RWPE2 (cell line): Measurements from ENCODE around the gene PAEP.
"Not testable (repeated sequence)": the region's sequence is repeated elsewhere in the genome, so short reads cannot be mapped to it uniquely, and the experiment has no call there.

Experiments used
- ATAC-seq: fragments of 200-7000 bp; cut with Tn5 transposase; 3 replicates; pipeline ENCODE4 v1.9.1; 2021; ENCODE audit warnings: low read depth
- DNase-seq: peaks from one replicate; pipeline ENCODE4 v3.0.0-alpha.2; 2020; ENCODE audit warnings: low spot score
- H3K27ac ChIP-seq: fragments of 450-650 bp; 2 replicates; pipeline ENCODE4 v1.5.1; 2017; ENCODE audit warnings: mild to moderate bottlenecking; ENCODE audit not compliant: poor library complexity, severe bottlenecking
- H3K27me3 ChIP-seq: fragments of 250-450 bp; sonication (Bioruptor Pico); 2 replicates; pipeline ENCODE4 v1.5.1; 2021; ENCODE audit warnings: mild to moderate bottlenecking, moderate library complexity; ENCODE audit not compliant: insufficient read depth, poor library complexity, severe bottlenecking
- H3K36me3 ChIP-seq: fragments of 250-450 bp; sonication (Bioruptor Pico); 2 replicates; pipeline ENCODE4 v1.5.1; 2020; ENCODE audit warnings: low read depth, mild to moderate bottlenecking, moderate library complexity
- H3K4me1 ChIP-seq: fragments of 250-450 bp; sonication (Bioruptor Pico); 2 replicates; pipeline ENCODE4 v1.5.1; 2021; ENCODE audit warnings: mild to moderate bottlenecking, moderate library complexity; ENCODE audit not compliant: insufficient read depth, poor library complexity, severe bottlenecking
- H3K4me3 ChIP-seq: fragments of 250-450 bp; sonication (Bioruptor Pico); 2 replicates; pipeline ENCODE4 v1.5.1; 2021; ENCODE audit warnings: mild to moderate bottlenecking, moderate library complexity; ENCODE audit not compliant: severe bottlenecking
- H3K9me3 ChIP-seq: fragments of 250-450 bp; sonication (Bioruptor Pico); 2 replicates; pipeline ENCODE4 v1.5.1; 2021; ENCODE audit warnings: mild to moderate bottlenecking, moderate library complexity; ENCODE audit not compliant: severe bottlenecking
- TF ChIP-seq, protein P1 (sequence below): fragments of 450-650 bp; IDR thresholded peaks from one replicate; pipeline ENCODE4 v1.5.1; 2017; ENCODE audit warnings: mild to moderate bottlenecking, moderate library complexity; ENCODE audit not compliant: poor library complexity, severe bottlenecking

The PAEP gene

DNA sequence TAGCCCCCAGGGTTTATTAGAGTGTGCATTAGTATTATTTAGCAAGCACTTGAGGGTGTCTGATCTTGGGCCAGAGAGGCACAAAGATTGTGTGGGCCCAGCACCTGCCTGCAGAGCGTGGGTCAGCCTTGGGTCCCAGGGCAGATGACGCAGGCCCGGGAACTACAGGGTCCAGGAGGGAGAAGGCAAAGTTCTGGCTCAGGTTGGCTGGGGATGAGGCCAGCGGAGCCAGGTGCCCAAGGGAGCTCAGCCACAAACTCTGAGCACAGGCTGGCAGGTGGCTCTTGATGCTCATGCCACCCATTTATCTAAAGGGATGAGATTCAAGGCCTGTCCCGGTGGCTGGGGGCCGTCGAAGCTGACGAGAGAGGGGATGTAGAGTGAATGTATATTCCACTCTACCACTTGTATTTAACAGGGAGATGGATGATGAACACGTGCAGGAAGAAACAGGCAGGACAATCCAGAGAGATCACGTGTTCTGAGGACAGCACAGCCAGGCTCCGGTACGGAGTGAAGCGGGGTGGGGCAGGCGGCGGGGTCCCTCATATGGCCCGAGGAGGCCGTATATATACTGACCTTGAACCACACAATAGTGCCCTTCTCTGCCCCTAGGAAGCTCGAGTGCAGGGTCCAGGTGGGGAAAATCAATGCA is 16.4 kb upstream of the PAEP start:
- Histone ChIP-seq H3K27me3 (no peaks in the 10 kb centered on the region), H3K36me3 (no peaks in the 10 kb centered on the region), H3K4me3 (no peak overlapping the region), H3K9me3 (no peaks in the 10 kb centered on the region), H3K27ac (no peak overlapping the region), H3K4me1 (no peaks in the 10 kb centered on the region)
- ATAC-seq = no peak
- no peak for DNase-seq
- TF ChIP-seq, protein P1, sequence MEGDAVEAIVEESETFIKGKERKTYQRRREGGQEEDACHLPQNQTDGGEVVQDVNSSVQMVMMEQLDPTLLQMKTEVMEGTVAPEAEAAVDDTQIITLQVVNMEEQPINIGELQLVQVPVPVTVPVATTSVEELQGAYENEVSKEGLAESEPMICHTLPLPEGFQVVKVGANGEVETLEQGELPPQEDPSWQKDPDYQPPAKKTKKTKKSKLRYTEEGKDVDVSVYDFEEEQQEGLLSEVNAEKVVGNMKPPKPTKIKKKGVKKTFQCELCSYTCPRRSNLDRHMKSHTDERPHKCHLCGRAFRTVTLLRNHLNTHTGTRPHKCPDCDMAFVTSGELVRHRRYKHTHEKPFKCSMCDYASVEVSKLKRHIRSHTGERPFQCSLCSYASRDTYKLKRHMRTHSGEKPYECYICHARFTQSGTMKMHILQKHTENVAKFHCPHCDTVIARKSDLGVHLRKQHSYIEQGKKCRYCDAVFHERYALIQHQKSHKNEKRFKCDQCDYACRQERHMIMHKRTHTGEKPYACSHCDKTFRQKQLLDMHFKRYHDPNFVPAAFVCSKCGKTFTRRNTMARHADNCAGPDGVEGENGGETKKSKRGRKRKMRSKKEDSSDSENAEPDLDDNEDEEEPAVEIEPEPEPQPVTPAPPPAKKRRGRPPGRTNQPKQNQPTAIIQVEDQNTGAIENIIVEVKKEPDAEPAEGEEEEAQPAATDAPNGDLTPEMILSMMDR = no peak

DNA sequence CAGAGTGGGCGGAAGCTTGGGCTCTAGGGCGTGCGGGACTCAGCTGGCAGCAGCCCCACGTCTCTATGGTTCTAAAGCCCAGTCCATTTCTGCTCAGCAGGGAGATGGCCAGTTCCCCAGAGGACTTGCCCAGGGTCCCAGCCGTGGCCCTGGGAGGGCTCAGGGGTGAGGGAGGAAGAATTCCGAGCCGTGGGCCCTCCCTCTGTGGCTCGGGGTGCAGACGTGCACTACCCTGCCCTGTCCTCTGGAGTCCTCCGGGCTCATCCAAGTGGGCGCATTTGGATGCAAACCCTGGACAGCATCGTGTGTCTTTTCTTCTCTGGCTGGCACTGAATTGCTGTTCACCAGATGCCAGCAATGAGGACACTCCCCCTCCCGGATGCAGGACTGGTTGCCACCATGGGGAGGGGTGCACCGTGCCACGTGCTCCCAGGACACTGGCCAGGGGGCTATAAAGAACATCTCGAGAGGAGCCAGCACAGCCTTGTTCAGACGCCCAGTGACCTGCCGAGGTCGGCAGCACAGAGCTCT is 15.8 kb upstream of the PAEP start, which contains the start of gene OBP2A:
Gene OBP2A (plus strand): TSS at position 481 of the 531 bp plus-strand sequence. CDS start 55 bp downstream, outside the sequence.
- H3K9me3 ChIP-seq, DNase-seq, H3K27me3 ChIP-seq, H3K36me3 ChIP-seq, H3K27ac ChIP-seq, H3K4me3 ChIP-seq, H3K4me1 ChIP-seq, ATAC-seq: not testable (repeated sequence)

DNA sequence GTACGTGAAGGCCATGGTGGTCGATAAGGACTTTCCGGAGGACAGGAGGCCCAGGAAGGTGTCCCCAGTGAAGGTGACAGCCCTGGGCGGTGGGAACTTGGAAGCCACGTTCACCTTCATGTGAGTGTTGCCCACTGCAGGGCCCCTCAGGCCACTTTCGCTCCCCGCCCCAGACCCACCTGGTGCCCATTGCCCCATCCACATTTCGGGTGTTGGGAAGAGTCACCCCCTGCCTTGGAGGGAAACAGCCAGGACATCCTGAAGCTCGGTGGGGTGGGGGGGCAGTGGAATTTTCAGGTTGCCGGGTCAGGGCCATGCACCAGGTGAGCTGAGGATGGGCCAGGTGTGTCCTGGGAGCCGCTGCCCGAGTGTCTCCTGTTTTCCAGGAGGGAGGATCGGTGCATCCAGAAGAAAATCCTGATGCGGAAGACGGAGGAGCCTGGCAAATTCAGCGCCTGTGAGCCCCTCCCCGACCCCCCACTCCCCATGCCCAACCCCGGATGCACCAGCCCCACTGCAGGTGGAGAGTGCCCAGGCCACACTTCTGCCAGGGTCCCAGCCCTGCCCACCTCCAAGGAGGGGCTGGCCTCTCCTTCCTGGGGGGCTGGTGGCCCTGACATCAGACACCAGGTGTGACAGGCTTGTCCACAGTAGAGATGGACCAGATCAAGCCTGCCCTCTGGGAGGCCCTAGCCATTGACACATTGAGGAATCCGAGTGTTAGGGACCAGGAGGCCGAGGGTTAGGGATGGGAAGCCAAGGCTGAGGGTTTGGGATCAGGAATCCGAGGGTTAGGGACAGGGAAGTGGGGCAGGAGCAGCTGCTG is 14.6 kb upstream of the PAEP start:
- ATAC-seq, H3K27ac ChIP-seq, H3K4me1 ChIP-seq, H3K9me3 ChIP-seq, H3K27me3 ChIP-seq, H3K36me3 ChIP-seq, H3K4me3 ChIP-seq, DNase-seq: not testable (repeated sequence)

DNA sequence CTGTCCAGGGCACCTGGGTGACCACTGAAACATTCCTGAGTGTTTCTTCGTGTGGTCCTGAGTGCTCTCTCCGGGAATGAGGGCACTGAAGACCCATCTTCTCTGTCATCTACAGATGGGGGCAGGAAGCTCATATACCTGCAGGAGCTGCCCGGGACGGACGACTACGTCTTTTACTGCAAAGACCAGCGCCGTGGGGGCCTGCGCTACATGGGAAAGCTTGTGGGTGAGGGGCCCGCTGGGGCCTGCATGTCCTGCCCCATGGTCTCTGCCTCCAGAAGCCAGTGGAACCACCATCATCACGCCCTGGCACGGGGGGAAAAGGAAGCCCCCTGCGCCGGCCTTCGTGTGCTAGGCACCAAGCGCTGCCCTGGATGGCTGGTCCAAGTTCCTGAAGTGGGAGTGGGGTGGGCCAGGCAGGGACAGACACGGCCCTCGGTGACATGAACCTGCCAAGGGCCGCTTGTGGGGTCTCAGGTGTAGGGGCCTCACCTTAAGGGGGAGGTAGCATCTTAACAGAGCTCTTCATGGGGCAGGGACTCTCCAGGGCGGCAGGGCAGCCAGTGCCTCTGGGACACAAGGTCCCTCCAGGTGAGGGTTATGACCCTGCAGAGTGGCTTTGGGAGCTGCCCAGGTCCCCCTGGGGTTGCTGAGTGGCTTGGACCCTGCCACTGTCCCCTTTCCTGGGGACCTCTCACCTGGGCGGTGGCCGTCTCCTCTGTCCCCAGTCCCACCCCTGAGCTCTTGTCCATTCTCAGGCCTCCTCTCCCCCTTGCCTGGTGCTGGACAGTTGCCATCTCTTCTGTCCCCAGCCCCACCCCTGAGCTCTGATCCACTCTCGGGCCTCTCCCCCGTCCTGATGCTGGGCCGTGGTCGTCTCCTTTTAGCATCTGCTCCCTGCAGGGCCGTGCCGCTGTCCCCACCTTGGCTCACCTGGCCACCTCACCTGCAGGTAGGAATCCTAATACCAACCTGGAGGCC is 13.5 kb upstream of the PAEP start:
- ATAC-seq (no peak), DNase-seq (no peak)
- no peaks in the 10 kb centered on the region for H3K9me3 ChIP-seq
- H3K36me3 ChIP-seq = no peaks in the 10 kb centered on the region
- no peaks in the 10 kb centered on the region for H3K4me1 ChIP-seq
- no peaks in the 10 kb centered on the region for H3K27me3 ChIP-seq
- TF ChIP-seq, protein P1 = no peak
- no peak overlapping the region for H3K27ac ChIP-seq
- H3K4me3 ChIP-seq = no peak overlapping the region

DNA sequence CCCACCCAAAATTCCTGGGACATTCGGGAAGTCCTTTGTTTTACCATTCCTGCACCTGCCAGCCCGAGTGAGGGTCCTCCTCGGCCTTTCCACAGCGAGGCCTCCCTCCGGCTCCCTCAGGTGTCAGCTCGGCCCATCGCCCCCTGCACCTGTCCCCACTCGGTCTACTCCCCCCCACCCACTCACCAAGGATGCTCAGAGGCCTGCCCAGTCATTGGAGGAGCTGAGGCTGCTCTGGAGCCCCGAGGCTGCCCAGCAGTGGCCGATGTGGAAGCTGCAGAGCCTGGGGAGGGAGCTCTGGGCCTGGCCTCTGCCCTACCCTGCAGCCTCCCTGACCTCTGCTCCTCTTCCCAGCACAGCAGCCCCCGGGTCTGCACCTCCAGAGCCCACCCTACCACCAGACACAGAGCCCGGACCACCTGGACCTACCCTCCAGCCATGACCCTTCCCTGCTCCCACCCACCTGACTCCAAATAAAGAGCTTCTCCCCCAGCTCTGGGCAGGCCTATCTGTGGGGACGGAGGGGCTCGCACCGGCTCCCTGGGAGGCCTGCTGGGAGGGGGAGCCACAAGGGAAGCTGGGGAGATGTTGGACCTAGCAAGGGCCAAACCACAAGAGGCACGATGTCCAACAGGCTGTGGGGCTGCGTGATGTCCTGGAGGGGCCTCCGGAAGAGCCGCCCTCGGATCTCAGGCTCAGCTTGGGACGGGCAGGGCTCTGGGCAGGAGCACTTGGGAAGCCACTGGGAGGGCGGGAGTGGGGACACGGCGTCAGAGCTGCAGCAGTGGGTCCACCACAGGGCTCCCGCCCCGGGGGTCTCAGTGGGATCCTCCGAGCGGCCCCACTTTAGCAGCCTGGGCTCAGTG is 11.8 kb upstream of the PAEP start:
- H3K27ac ChIP-seq, H3K9me3 ChIP-seq, H3K4me1 ChIP-seq, H3K27me3 ChIP-seq, ATAC-seq, H3K4me3 ChIP-seq, H3K36me3 ChIP-seq, DNase-seq: not testable (repeated sequence)
